Measurements from ENCODE around the gene NANOS3. TPM values are rescaled to one million over a fixed set of nuclear protein-coding genes. Genes with fewer than 3 reads are reported as not detected.
A peak's percentile ranks its signal among the peaks of the same experiment; 100 is the strongest.

The NANOS3 gene
- total RNA-seq, 2 experiments from 2014 or later, result 0.56 to 1.3 TPM

DNA sequence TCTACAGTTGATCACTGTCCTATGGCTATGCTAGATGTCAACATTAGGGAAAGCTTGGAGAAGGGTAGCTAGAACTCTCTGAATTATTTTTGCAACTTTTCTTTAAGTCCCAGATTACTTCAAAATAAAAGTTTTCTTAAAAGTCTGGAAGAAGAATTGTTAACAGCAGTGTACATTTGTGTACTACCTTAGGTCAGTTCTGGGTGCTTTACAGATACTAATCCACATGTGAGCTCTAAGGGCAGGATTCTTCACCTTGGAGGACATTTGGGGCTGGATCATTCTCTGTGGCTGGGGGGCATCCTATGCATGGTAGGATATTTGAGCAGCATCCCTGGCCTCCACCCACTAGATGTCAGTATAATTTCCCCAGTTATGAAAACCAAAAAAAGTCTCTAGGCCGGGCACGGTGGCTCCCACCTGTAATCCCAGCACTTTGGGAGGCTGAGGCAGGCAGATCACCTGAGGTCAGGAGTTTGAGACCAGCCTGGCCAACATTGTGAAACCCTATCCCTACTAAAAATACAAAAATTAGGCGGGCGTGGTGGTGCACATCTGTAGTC lies 26.1 kb downstream of the NANOS3 start:
- Mint-ChIP-seq H3K9me3 (no peaks in the 10 kb centered on the region), H3K27me3 (no peaks in the 10 kb centered on the region), H3K4me3 (no peak overlapping the region), H3K36me3 (ENCODE audit: low read depth) (peaks cover 6% of the 10 kb centered on the region), H3K4me1 (ENCODE audit: low read depth) (peaks cover 18% of the 10 kb centered on the region), H3K27ac (no peak overlapping the region)
- POLR2A ChIA-PET, result interaction anchor here (0.7 kb wide), 1 partner anchor 174 kb away, joined by 3 read pairs; no protein-coding TSS in a partner anchor
- CTCF ChIA-PET, result interaction anchor here (0.6 to 2.6 kb wide), 16 partner anchors 10 to 234 kb away, joined by 3 to 11 read pairs (median 3); partner anchors contain the start of genes IL27RA and MISP3
- no peak for ATAC-seq
- intact Hi-C loops (cut with micrococcal nuclease), result no loop called here
- TF ChIP-seq, protein P1, sequence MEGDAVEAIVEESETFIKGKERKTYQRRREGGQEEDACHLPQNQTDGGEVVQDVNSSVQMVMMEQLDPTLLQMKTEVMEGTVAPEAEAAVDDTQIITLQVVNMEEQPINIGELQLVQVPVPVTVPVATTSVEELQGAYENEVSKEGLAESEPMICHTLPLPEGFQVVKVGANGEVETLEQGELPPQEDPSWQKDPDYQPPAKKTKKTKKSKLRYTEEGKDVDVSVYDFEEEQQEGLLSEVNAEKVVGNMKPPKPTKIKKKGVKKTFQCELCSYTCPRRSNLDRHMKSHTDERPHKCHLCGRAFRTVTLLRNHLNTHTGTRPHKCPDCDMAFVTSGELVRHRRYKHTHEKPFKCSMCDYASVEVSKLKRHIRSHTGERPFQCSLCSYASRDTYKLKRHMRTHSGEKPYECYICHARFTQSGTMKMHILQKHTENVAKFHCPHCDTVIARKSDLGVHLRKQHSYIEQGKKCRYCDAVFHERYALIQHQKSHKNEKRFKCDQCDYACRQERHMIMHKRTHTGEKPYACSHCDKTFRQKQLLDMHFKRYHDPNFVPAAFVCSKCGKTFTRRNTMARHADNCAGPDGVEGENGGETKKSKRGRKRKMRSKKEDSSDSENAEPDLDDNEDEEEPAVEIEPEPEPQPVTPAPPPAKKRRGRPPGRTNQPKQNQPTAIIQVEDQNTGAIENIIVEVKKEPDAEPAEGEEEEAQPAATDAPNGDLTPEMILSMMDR (IDR thresholded peaks at IDR 0.05), result peak; percentile 63
- peak; percentile 62 for DNase-seq

DNA sequence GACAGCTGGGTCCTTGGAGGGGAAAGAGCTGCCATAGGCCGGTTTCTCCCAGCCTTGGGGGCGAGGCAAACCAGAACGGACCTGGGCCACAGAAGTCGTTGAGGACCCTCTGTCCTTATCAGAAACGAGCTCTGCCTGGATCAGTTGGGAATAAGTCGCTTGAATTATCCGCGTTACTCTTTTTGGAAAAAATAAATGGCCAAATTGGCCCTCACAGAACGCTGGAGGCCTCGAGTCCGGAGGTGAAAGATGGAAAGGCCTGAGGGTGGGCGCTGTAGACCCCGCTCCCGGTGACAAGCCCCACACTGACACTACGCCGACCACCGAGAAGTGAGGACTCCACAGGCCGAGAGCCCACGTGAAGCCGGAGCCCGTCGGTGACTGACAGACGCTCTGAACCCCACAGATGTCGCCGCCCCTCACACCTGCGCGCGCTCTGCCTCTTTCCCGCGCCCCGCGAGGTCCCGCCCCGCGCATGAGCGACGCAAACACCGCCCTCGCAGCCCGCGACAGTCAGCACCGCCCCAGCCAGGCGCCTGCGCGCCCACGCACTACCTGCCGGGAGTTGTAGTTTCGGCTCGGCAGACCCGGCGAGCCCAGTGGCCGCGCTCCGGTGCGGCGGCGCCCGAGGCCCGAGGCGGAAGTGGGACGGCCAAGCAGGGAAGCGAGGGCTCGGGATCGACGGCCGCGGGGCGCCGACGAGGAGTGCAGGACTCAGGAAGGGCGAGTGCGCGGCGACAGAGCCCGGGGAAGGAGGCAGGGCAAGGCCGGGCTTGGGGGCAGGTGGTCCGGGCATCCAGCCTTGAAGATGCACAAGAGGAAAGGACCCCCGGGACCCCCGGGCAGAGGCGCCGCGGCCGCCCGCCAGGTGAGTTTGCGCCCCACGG lies 28.9 kb downstream of the NANOS3 start, which contains the start of the genes BRME1 and CC2D1A:
Gene BRME1 (minus strand): TSS at position 484 of the 887 bp plus-strand sequence. CDS start 1,225 bp downstream, outside the sequence.
Gene CC2D1A (plus strand): TSS at position 568 of the 887 bp plus-strand sequence. CDS start 241 bp downstream, at position 809.
- peak; percentile 98 for DNase-seq
- no peaks in the 10 kb centered on the region for H3K27me3 Mint-ChIP-seq
- POLR2A ChIA-PET, result interaction anchor here (1.0 to 1.1 kb wide), 2 partner anchors 24 to 25 kb away, joined by 3 to 4 read pairs; no protein-coding TSS in a partner anchor
- peak; percentile 98 for ATAC-seq
- no peaks in the 10 kb centered on the region for H3K9me3 Mint-ChIP-seq
- H3K36me3 Mint-ChIP-seq (ENCODE audit: low read depth), result peaks cover 13% of the 10 kb centered on the region
- CTCF ChIA-PET, result interaction anchor here (1.1 kb wide), 1 partner anchor 167 kb away, joined by 3 read pairs; the partner anchor contains the start of gene MISP3
- peaks cover 18% of the 10 kb centered on the region for H3K4me1 Mint-ChIP-seq (ENCODE audit: low read depth)
- peak within 1 kb of the TSS; percentile 92 for H3K27ac Mint-ChIP-seq
- intact Hi-C loops (cut with micrococcal nuclease), result no loop called here
- peak within 1 kb of the TSS; percentile 74 for H3K4me3 Mint-ChIP-seq
- TF ChIP-seq, protein P1 (IDR thresholded peaks at IDR 0.05), result no peak

DNA sequence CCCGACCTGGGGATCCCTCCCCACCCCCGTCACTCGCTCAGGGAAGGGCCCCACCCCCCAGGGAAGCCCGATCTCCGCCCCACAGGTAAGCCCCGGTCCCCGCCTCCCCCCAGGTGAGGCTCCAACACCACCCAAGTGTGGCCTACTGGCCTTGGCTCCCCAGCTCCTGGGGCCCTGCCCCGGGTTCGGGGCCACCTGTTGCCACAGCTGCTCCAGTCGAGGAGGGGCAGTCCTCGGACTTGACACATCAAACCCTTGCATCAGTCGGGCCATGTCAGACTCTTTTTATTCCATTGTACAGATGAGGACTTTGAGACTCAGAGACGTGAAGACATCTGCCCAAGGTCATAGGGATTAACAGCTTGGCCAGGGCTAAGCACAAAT lies 29.6 kb downstream of the NANOS3 start:
- Mint-ChIP-seq H3K9me3 (no peaks in the 10 kb centered on the region), H3K4me3 (peak overlapping the region; percentile 74), H3K4me1 (ENCODE audit: low read depth) (peaks cover 18% of the 10 kb centered on the region), H3K36me3 (ENCODE audit: low read depth) (peaks cover 15% of the 10 kb centered on the region), H3K27ac (peak overlapping the region; percentile 62), H3K27me3 (no peaks in the 10 kb centered on the region)
- ChIA-PET POLR2A (no interaction called here), CTCF (interaction anchor here (0.8 to 1.5 kb wide), 5 partner anchors 33 to 166 kb away, joined by 3 to 8 read pairs (median 4); partner anchors contain the start of genes IL27RA and MISP3)
- intact Hi-C loops (cut with micrococcal nuclease), result no loop called here
- ATAC-seq, result peak; percentile 18
- TF ChIP-seq, protein P1 (IDR thresholded peaks at IDR 0.05), result no peak
- peak; percentile 34 for DNase-seq

DNA sequence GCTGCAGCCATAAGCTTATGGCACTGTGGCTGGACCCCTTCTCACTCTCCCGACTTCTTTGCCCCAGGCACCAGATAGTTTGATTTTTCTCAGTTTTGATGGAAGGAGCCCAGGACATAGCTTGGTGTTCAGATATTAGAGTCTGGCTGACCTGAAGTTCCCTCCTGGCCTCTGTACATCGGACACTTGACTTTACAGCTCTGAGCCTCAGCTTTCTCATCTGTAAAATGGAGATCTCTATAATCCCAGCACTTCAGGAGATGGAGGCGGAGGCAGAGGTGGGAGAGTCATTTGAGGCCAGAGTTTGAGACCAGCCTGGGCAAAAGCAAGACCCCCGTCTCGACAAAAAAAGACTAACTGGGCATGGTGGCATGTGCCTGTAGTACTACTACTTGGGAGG lies 30.0 kb downstream of the NANOS3 start:
- Mint-ChIP-seq H3K36me3 (ENCODE audit: low read depth) (peaks cover 15% of the 10 kb centered on the region), H3K9me3 (no peaks in the 10 kb centered on the region), H3K4me1 (ENCODE audit: low read depth) (peaks cover 18% of the 10 kb centered on the region), H3K4me3 (peak overlapping the region; percentile 74), H3K27ac (peak overlapping the region; percentile 62), H3K27me3 (no peaks in the 10 kb centered on the region)
- ChIA-PET CTCF (interaction anchor here (0.8 to 1.5 kb wide), 5 partner anchors 33 to 165 kb away, joined by 3 to 8 read pairs (median 4); partner anchors contain the start of genes IL27RA and MISP3), POLR2A (no interaction called here)
- intact Hi-C loops (cut with micrococcal nuclease), result no loop called here
- ATAC-seq, result no peak
- TF ChIP-seq, protein P1 (IDR thresholded peaks at IDR 0.05), result no peak
- no peak for DNase-seq
